Fibroblast of villous mesenchyme (primary cell): ENCODE measurements around the gene DPP10. TPM values are rescaled to one million over a fixed set of nuclear protein-coding genes. Genes with fewer than 3 reads are reported as not detected.

Experiments
- DNase-seq: peaks from one replicate; pipeline ENCODE4 v3.0.0-alpha.2; 2010; ENCODE audit warnings: low read depth
- H3K4me3 ChIP-seq: 2 replicates; pipeline ENCODE4 v1.5.1; 2011; ENCODE audit warnings: low read depth, mild to moderate bottlenecking, low read length
- total RNA-seq: library from RNA; depleted of rRNA; stranded (reverse); fragments of >200 nt; gene quantifications from 2 replicates; pipeline ENCODE4 v1.2.3, GENCODE V29; 2012
- TF ChIP-seq, protein P1 (sequence below): IDR thresholded peaks from 2 replicates; pipeline ENCODE4 v1.5.1; 2012; ENCODE audit warnings: low read depth, mild to moderate bottlenecking, low read length; ENCODE audit not compliant: insufficient read depth

Gene DPP10
- total RNA-seq, 1 donor = under 0.01 TPM

DNA sequence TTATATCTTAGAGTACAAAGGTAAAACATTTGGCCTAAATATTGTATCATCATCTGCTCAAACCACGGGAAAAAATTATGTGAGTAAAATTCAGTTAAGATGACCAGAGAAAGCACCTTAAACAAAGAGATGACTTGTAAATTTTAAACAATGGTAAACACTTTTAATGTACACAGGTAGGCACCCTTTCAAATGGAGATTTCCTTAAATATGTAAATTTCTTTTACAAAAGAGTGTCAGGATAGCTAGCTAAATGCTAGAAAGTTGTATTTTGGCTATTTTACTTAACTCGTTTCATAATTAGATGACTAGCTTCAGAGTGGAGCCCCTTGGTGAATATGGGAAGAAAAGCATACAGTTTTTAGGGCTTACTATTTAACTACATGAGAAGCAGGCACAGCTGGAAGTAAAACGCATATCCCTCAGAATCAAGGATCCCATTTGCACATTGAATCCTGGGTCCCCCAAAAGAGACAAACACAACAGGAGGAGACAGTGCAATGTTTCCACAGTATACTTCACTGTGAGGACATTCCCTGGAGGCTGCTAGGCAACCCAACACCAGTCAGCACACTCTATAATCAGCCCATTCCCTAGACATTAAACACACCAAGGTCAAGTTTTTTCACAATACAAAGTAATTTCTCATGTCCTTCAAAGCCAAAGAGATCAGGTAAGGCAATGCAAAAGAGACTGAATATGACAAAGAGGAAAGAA lies 1154.4 kb downstream of the DPP10 start:
- DNase-seq = no peak
- TF ChIP-seq, protein P1, sequence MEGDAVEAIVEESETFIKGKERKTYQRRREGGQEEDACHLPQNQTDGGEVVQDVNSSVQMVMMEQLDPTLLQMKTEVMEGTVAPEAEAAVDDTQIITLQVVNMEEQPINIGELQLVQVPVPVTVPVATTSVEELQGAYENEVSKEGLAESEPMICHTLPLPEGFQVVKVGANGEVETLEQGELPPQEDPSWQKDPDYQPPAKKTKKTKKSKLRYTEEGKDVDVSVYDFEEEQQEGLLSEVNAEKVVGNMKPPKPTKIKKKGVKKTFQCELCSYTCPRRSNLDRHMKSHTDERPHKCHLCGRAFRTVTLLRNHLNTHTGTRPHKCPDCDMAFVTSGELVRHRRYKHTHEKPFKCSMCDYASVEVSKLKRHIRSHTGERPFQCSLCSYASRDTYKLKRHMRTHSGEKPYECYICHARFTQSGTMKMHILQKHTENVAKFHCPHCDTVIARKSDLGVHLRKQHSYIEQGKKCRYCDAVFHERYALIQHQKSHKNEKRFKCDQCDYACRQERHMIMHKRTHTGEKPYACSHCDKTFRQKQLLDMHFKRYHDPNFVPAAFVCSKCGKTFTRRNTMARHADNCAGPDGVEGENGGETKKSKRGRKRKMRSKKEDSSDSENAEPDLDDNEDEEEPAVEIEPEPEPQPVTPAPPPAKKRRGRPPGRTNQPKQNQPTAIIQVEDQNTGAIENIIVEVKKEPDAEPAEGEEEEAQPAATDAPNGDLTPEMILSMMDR = no peak
- H3K4me3 ChIP-seq = no peak overlapping the region

DNA sequence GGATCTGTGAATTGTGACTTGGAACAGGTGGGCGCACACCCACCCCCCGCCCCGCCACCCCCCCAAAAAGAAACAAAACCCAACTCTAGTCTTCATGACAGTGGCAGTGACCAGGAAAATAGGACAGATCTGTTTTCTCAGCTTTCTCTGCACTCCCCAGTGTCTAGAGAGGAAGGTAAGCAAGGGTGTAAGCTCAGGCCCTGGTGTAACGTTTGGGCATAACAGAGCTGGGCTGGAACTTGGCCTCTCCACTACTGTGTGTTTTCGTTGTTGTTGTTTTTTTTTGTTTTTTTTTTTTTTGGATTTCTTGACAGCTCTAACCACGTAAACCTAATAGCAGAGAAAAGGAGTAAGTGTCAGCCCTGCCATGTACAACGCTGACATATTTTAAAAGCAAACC lies 1160.8 kb downstream of the DPP10 start:
- TF ChIP-seq, protein P1 = no peak
- DNase-seq = no peak
- no peak overlapping the region for H3K4me3 ChIP-seq

DNA sequence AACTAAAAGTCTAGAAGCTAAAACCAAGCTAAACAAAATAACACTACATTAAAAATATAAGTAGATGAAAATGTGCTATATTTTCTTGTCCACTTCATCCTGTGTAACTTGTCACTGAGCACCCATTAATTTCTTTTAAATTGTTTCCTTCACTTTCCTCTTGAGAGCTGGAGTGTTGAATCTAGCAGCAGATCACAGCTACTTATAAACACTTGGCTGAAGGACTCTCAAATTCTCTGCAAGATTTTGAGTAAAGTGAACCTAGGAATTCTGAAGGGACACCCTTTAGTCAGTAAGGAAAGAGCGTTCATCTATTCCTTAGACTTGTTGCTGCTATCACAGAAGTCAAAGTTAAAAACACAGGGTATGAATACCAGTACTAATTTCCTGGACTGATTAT lies 1163.9 kb downstream of the DPP10 start:
- TF ChIP-seq, protein P1 = no peak
- DNase-seq = no peak
- no peak overlapping the region for H3K4me3 ChIP-seq

DNA sequence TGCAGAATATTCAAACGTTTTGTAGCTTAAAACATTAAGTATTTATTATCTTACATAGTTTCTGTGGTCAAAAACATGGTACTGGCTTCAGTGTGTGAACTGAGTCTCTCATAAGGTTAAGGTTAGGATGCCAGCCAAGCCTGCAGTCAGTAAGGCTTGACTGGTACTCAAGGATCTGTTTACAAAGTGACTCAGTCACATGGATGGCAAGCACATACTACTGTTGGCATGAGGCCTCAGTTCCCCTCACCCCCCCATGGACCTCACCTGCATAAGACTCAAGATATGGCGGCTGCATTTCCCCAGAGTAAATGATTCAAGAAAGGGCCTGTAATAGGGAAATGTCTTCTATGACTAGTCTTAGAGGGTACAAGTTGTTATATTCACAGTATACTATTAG lies 1167.5 kb downstream of the DPP10 start:
- H3K4me3 ChIP-seq = no peak overlapping the region
- DNase-seq = no peak
- TF ChIP-seq, protein P1 = no peak

DNA sequence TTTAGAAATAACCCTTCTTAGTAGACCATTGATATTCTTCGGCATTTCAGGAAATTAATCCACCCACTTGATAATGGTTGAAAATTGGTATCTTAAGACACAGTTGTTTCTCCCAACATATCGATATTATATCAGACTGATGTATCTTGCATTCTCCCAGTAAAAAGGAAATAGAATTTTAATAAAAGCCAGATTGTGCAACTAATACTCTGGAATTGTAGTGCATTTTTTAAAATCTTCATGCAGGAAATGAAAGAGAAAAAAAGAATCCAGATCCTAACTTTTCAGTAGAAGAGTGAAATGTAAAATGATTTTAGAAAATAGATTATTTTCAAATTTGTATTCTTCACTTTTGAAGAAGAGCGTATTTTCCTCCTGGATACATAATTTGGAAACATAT lies 1168.4 kb downstream of the DPP10 start:
- no peak overlapping the region for H3K4me3 ChIP-seq
- TF ChIP-seq, protein P1 = no peak
- DNase-seq = no peak

DNA sequence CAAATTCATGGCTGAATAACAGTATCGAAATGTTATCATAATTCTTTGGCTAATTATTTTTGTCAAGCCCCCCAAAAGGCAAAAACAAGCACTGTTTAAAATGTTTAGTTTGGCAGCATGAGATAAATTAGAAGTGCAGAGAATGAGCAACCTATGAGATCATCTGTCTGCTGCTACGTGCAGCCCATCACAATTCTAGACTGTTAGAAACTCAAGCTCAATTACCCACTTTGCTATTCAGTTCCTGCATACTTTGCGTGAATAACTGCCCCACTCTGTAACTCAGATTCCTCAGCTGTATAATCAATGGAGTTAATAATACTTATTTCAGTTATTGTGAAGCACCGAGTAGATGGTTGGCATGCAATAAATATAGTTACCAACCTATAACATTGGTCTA lies 1181.9 kb downstream of the DPP10 start:
- TF ChIP-seq, protein P1 = no peak
- DNase-seq = no peak
- no peak overlapping the region for H3K4me3 ChIP-seq

DNA sequence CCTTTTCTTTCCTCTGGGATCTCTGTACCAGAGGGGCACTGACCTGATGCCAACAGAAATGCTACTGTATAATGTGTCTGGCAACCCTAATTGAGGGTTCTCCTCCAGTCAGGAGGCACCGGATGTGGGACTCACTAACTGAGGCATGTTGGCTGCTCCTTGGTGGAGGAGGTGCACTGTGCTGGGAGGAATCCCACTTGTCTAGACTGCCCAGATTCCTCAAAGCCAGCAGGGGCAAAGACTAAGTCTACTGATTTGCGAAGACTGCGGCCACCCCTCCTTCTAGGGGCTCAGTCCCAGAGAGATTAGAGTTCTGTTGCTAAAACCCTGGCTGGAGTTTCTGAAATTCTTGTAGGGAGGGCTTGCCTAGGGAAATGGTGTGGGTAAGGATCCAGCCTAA lies 1192.1 kb downstream of the DPP10 start:
- TF ChIP-seq, protein P1 = no peak
- H3K4me3 ChIP-seq = no peak overlapping the region
- DNase-seq = no peak
